ENCODE data around the gene FGF12.

GRCh38 chr3:192128922-192129321 lies 598.4 kb downstream of the FGF12 start:
- TF ChIP-seq YY1 (IDR thresholded peaks at IDR 0.05; ENCODE audit: low read depth) (no peak), CTCF (IDR thresholded peaks at IDR 0.05) (no peak), NRF1 (IDR thresholded peaks at IDR 0.05; ENCODE audit: low read depth, low read length) (no peak), MAX (IDR thresholded peaks at IDR 0.05; ENCODE audit: low read depth) (no peak), POLR2AphosphoS5 (IDR thresholded peaks at IDR 0.05; ENCODE audit: low read depth, low read length) (no peak), ELF1 (IDR thresholded peaks at IDR 0.05) (no peak), PBX3 (IDR thresholded peaks at IDR 0.05) (no peak), SMC3 (IDR thresholded peaks at IDR 0.05; ENCODE audit: low read depth, low read length) (no peak), FOXM1 (IDR thresholded peaks at IDR 0.05; ENCODE audit: low read depth) (no peak), FOXJ3 (CRISPR knock-in tag; IDR thresholded peaks at IDR 0.05) (no peak), USF2 (IDR thresholded peaks at IDR 0.05; ENCODE audit: borderline replicate concordance, low read depth, low read length) (no peak), TEAD4 (IDR thresholded peaks at IDR 0.05; ENCODE audit: borderline replicate concordance, insufficient read depth) (no peak), EZH2phosphoT487 (IDR thresholded peaks at IDR 0.05; ENCODE audit: borderline replicate concordance, low read depth) (no peak), JUND (IDR thresholded peaks at IDR 0.05) (no peak)
